Urinary bladder (tissue), 4 donors: ENCODE results near the gene USP30. TPM values are rescaled to one million over a fixed set of nuclear protein-coding genes. Genes with fewer than 3 reads are reported as not detected.

Experiments used
- DNase-seq: peaks from one replicate; pipeline ENCODE4 v3.0.0-alpha.2; 2015; ENCODE audit errors: extremely low spot score
- H3K27ac ChIP-seq: one replicate; pipeline ENCODE4 v1.5.1; 2013; ENCODE audit warnings: low read depth, mild to moderate bottlenecking, moderate library complexity
- H3K36me3 ChIP-seq: one replicate; pipeline ENCODE4 v1.6.1; 2013; ENCODE audit warnings: mild to moderate bottlenecking, moderate library complexity; ENCODE audit not compliant: insufficient read depth
- H3K4me1 ChIP-seq: one replicate; pipeline ENCODE4 v1.6.1; 2013; ENCODE audit warnings: mild to moderate bottlenecking, moderate library complexity; ENCODE audit not compliant: insufficient read depth
- H3K4me3 ChIP-seq: one replicate; pipeline ENCODE4 v1.5.1; 2013; ENCODE audit warnings: low read depth, low read length
- WGBS: extraction: QIAGEN DNeasy Blood & Tissue Kit; methylation state at CpG from one replicate; pipeline ENCODE4 v1.1.7; 2013; 5-methylcytosine and 5-hydroxymethylcytosine counted together
- polyA plus RNA-seq: library from polyadenylated mRNA; stranded (reverse); fragments of 200-250 nt; gene quantifications from one replicate; pipeline ENCODE4 v1.2.3, GENCODE V29; 2013
- total RNA-seq: library from RNA; depleted of rRNA; stranded (reverse); fragments of >200 nt; gene quantifications from one replicate; pipeline ENCODE4 v1.2.3, GENCODE V29; 2014
- donor health status: healthy with polysubstance abuse.
- donor health status: healthy.

USP30 gene
- total and polyA plus RNA-seq, 2 donors, result 11.5 to 13.9 TPM

DNA sequence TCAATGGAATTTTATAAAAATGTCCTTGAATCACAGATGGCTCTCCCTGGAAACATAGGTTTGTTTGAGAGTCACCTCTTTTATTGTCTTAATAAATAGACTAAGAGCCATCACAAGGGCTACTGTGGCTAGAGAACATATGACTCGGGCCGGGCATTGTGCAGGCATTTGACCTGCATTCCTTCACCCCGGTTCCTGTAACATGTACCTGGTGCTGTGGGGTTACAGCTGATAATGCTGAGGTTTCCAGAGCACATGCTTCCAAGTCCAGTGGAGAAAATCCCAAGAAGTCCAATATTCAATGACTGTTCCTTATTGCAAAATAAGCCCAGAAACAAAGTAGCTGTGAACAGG lies 63.0 kb downstream of the USP30 start:
- 77% methylated on average over 3 of the region's 3 CpGs for WGBS

DNA sequence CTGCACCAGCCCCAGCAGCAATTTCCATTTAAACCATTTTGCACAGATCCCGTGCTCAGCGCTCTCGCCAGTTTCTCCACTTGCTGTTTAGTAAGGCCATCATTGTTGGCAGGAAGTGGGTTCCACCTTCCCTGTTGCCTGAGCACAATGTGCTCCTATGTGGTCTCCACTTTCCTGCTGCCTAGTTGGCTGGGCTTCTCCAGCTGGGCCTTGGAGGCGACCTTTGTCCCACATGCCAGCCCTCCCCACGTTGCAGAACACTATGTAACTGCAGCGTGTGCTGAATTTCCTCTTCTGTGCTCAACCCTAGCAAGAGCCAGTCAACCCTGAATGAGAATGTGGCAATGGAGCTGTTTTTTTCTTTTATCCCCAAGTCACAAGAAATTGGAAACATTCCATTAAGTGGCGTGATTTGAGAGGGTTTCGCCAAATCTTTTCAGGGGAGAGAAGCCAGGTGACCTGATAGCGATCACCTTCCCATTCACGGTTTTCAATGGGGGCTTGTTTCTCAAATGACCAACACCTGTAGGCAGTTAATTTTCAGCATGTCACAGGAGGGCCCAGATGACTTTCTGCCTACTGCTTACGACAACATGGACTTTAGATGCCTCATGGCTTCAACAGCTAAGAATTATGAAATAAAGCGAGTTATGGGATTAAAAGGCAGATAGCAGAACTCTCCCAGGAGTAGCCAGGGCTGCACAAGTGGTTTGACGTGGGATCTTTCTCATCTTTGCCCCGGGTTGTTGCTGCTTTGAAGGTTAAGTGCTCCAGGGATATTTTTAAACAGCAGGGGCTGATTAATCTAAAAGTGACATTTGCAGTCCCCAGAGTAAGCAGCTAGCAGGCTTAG lies 63.6 kb downstream of the USP30 start, which contains the start of gene ACACB:
Gene ACACB, plus strand, starts transcription at position 830 of the 853 bp plus-strand sequence. CDS start 22,819 bp downstream, outside the sequence.
- Histone ChIP-seq H3K4me3 (no peak within 1 kb of the TSS), H3K4me1 (no peaks in the 10 kb centered on the region), H3K36me3 (no peaks in the 10 kb centered on the region), H3K27ac (peak within 1 kb of the TSS; percentile 15)
- DNase-seq, result no peak
- 58% methylated on average over 14 of the region's 14 CpGs for WGBS

More for the DNA sequence above, 63.0 kb downstream of the USP30 start:
- Histone ChIP-seq H3K27ac (no peak overlapping the region), H3K36me3 (no peaks in the 10 kb centered on the region), H3K4me1 (no peaks in the 10 kb centered on the region), H3K4me3 (no peak overlapping the region)
- DNase-seq, result no peak

DNA sequence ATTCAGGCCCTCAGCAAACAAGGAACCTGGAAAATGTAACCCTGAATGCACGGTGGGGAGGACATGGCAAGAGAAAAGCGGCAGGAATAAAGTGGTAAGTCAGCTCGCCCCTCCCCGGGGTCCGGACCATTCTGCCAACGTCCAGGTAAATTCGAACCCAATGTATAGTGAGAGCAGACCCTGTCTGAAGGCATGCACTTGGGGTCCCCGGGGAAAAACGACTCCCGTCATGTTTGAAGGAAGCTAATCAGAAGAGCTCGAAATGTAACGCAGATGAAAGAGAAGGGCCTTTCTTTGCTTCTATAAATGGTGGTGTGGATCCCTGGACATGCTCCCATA lies 64.2 kb downstream of the USP30 start:
- Histone ChIP-seq H3K27ac (no peak overlapping the region), H3K4me3 (no peak overlapping the region), H3K36me3 (no peaks in the 10 kb centered on the region), H3K4me1 (no peaks in the 10 kb centered on the region)
- WGBS, result 62% methylated on average over 12 of the region's 12 CpGs
- no peak for DNase-seq

DNA sequence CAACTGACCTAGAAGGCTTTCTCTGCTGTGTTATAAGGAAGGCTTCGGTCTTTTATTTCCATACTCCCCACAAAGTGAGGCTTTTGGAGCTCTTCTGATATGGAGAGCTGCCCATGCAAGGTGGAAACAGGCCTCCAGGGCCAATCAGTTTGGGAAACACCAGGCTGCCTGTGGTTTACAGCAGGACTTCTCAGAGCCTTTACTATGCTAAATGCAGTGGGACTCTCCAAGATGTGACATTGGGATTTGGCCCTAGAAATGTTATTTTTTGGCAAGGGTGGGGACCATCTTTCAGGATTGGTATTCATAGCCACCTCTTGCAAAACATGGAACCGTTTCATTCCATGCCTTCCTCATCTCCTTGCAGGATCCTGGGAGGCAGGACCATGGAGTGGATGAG lies 67.7 kb downstream of the USP30 start:
- 80% methylated on average over 2 of the region's 2 CpGs for WGBS
- Histone ChIP-seq H3K36me3 (no peaks in the 10 kb centered on the region), H3K4me1 (no peaks in the 10 kb centered on the region), H3K27ac (no peak overlapping the region), H3K4me3 (no peak overlapping the region)
- no peak for DNase-seq

DNA sequence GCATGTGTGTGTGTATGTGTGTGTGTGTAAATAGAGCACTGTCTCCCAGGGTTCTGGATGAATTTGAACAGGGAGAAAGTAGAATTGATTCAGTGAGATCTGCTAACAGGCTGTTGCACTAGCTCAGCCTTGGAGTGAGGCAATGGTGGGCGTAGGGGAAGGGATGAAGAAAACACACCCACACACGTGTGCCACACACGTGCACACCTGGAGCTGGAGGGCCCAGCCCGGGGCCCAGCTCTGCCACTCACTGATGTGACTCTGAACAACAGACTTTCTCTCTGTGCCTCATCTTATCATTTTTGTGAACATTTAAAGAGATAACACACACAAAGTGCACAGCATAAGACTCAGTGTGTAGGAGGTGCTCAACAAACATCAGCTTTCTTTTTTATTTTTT lies 68.2 kb downstream of the USP30 start:
- Histone ChIP-seq H3K4me3 (no peak overlapping the region), H3K36me3 (no peaks in the 10 kb centered on the region), H3K4me1 (no peaks in the 10 kb centered on the region), H3K27ac (no peak overlapping the region)
- no peak for DNase-seq
- 86% methylated on average over 4 of the region's 4 CpGs for WGBS

DNA sequence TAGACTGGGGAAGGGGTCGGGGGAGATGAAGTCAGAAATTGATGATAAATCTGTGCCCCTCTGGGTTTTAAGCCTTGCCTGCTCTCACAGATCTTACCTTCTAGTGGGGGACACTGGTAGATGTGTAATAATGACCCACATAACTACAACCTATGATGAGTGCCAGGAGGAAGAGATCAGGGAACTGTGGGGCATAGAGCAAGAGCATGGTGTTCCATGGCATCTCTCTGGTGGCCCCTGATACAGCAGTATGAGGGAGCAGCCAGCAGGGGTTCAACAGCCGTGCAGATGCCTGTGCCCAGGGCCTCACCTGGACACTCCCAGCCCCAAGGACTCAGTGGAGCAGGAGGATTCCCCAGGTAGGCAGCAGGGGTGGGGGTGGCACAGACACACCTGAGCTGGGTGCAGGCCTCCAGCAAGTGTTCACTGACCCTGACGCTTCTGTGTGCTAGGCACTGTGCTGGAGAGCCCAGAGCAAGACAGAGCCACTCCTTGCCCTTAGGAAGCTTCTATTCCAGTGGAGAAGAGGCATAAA lies 69.0 kb downstream of the USP30 start:
- DNase-seq, result no peak
- Histone ChIP-seq H3K4me3 (no peak overlapping the region), H3K27ac (no peak overlapping the region), H3K4me1 (no peaks in the 10 kb centered on the region), H3K36me3 (no peaks in the 10 kb centered on the region)
- WGBS, result 94% methylated on average over 3 of the region's 3 CpGs

DNA sequence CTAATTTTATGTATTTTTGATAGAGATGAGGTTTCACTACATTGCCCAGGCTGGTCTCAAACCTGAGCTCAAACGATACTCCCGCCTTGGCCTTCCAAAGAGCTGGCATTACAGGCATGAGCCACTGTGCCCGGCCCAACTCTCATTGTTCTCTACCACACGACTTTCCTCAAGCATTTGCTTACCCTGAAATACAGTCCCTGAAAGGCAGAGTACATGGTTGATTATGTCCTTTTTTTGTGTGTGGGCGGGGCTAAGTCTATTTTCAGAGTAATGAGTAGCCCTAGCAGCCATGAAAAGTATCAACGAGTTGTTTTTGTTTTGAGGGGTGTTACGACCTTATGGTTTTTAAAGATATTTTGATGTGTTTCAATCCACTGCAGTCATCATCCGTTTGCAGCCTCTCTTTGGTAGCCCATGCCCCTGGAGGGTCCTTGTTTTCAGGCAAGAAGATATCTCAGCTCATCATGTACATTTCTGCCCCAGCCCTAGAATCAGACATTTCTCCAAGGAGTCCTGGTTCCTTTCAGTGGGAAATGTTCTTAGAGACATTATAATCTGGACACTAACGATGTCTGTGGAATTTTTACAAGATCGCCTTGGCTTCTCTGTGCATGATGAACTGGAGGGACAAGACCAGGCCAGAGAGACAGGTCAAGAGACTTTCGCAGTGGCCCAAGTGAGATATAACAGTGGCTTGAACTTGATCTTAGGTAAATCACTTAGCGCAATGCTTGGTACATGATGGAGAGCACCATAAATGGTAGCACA lies 72.7 kb downstream of the USP30 start:
- DNase-seq, result no peak
- H3K4me1 ChIP-seq, result no peaks in the 10 kb centered on the region
- H3K4me3 ChIP-seq, result no peak overlapping the region
- H3K27ac ChIP-seq, result no peak overlapping the region
- 66% methylated on average over 12 of the region's 12 CpGs for WGBS
- no peaks in the 10 kb centered on the region for H3K36me3 ChIP-seq

DNA sequence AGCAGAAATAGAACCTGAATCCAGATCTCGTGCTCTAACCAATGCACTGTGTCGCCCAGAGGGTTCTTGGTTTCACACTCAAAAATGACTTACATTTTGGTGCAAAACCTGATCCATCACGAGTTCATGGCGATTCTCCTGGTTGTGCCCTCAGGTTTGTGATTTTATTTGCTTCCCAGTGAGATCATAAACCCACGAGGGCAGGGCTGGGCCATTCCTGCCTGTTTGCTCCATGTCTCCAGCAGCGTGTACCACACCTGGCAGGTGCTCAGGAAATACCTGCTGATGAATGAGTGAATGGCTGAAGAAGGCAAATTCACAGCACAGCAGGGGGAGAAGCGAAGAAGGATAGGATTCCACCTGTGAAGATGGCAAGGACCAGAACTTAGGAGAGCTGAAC lies 73.4 kb downstream of the USP30 start:
- DNase-seq, result no peak
- H3K4me3 ChIP-seq, result no peak overlapping the region
- H3K27ac ChIP-seq, result no peak overlapping the region
- 91% methylated on average over 7 of the region's 7 CpGs for WGBS
- no peaks in the 10 kb centered on the region for H3K36me3 ChIP-seq
- no peaks in the 10 kb centered on the region for H3K4me1 ChIP-seq

DNA sequence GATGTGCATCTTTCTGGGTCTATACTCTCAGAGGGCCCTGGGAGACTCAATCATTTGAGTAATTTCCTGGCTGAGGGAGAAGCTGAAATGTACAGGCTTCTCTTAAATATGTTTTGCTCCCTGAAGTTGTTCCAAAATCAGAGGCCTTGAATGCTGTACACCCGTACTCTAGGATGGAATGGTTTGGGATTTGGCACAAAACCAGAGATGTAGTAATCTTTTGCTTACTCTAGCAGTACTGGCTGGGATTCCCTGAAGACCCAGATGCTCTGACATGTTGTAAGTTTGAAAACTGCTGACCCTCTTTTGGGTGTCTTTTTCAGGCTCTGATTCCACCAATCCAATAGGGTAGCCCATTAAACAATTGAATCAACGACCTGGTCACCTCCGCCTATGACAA lies 74.4 kb downstream of the USP30 start:
- H3K4me1 ChIP-seq, result no peaks in the 10 kb centered on the region
- no peaks in the 10 kb centered on the region for H3K36me3 ChIP-seq
- WGBS, result 54% methylated on average over 3 of the region's 3 CpGs
- DNase-seq, result no peak
- no peak overlapping the region for H3K4me3 ChIP-seq
- no peak overlapping the region for H3K27ac ChIP-seq

DNA sequence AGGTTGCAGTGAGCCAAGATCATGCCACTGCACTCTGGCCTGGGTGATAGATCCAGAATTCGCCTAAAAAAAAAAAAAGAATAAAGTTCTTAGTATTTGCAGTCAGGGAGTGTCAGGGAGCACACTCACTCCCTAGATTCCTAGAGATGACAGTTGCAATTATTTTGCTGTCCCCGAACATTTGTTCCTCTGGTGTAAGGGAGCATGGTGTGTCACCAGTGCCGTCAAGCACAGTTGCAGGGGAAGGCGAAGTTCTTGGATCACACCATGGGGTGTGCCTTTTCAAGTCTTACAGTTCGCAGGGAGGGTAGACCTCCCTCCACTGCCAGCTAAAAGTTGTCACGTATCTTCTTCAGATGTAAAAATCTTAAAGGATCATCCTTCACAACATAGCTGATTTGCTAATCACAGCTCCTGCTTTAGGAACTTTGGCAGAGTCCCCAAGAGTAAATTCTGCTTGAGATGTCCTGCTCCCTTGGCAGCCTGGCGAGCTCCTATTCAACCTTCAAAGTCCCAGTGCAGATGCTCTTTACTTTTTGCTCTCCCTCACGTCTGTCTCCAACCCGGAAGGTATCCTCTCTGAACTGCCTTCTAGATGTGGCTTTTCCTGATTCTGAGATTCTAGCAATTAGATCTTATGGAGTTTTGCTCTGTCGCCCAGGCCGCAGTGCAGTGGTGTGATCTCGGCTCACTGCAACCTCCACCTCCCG lies 75.3 kb downstream of the USP30 start:
- Histone ChIP-seq H3K36me3 (no peaks in the 10 kb centered on the region), H3K4me1 (no peaks in the 10 kb centered on the region), H3K27ac (no peak overlapping the region), H3K4me3 (no peak overlapping the region)
- no peak for DNase-seq
- WGBS, result 92% methylated on average over 13 of the region's 13 CpGs

DNA sequence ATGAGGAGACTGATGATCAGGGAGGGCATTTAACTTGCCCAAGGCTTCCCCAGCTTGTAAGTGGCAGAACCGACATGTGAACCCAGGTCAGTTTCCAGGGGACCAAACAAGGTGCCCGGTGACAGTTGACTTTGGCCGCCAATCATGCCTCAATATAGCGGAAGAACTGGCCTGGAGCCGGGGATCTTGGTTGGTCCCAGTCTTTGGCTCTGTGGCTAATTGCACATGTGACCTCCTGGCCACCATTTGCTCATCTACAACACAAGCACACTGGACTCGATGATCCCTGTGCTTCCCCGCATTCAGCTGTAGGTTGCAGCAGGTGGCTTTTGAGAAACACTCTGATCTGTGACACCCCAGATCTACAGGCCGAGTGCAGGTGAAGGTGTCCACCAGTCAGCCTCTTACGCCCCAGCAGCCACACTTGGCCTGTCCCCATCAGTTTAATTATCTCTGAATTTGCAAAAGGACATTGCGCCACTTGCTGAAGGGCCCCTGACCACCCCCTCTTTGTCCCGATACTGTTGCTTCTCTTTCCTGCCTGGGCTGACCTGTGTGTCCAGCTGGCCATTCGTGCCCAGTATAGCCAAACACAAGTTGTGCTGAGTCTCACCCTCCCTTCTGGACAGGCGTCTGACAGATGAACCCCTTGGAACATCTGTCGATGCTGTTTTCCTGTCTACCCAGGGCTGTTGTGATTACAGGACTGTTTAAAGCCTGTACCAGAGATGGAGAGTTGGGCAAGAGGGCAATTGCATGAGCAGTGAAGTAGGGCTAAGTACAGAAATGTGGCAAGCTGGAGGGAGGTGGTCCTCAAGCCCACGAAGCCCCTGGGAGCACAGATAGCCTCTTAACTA lies 78.1 kb downstream of the USP30 start:
- 86% methylated on average over 15 of the region's 15 CpGs for WGBS
- Histone ChIP-seq H3K4me3 (no peak overlapping the region), H3K27ac (no peak overlapping the region), H3K4me1 (no peaks in the 10 kb centered on the region), H3K36me3 (no peaks in the 10 kb centered on the region)
- no peak for DNase-seq

DNA sequence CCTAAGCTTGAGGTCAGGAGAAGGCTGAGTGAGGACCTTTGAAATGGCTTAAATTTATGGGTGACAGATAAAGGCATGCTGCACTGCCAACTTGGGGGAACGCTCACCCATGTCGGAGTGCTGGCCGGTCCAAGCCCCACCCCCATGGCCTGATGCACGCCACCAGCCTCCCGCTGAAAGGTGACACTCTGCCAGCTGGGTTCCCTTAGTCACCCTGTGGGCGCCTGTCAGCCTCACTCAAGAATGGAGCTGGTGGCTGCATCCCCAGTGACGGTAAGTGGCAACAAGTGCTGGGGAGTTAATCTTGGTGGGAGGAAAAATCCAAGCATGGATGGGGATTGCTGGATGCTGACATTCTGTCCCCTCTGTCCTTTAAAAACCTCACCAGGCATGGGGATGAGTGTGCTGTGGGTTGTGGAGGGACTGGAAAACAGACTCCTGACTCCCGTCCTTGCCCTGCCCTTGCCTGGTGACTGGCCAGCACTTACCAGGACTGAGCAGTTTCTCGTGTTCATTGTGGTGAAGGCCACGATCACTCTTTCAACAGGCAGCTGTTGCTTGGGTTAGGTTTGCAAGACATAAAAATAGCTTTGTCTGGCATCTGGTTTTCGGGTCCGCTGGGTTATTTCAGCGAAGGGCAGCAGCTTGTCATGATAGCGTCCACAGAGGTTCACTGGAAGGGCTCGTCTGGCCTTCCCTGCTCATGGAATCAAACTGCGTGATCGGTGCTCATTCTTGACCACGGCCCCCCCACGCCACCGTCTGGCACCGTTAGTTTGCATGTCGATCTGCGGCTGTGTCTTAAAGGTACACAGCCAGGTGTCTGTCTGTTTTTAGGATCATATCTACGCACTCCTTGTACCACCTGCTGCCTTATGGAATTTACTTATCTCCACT lies 79.0 kb downstream of the USP30 start:
- no peak for DNase-seq
- no peaks in the 10 kb centered on the region for H3K36me3 ChIP-seq
- no peak overlapping the region for H3K4me3 ChIP-seq
- no peak overlapping the region for H3K27ac ChIP-seq
- H3K4me1 ChIP-seq, result no peaks in the 10 kb centered on the region
- 49% methylated on average over 24 of the region's 24 CpGs for WGBS
